GM18868 (cell line): ENCODE results near the gene ZNF256.

ENCODE experiments used
- ATAC-seq: cut with Tn5 transposase; IDR thresholded peaks from one replicate; pipeline ENCODE4 v1.9.1; 2021; ENCODE audit warnings: mild to moderate bottlenecking, moderate library complexity; ENCODE audit not compliant: unreplicated experiment

ZNF256 gene

GRCh38 chr19:57900311-57900710 lies 47.2 kb downstream of the ZNF256 start:
- no peak for ATAC-seq
